H9 (cell line): Measurements from ENCODE around the gene PTPRN2. TPM values are rescaled to one million over a fixed set of nuclear protein-coding genes. Genes with fewer than 3 reads are reported as not detected.

ENCODE experiments used
- DNase-seq: peaks from one replicate; pipeline ENCODE4 v3.0.0-alpha.2; 2017
- H2AFZ ChIP-seq: one replicate; pipeline ENCODE4 v1.6.1; 2013; ENCODE audit warnings: mild to moderate bottlenecking, low read length, control low read depth, moderate library complexity
- H2AK5ac ChIP-seq: 2 replicates; pipeline ENCODE4 v1.6.1; 2013; ENCODE audit warnings: low read length, control low read depth, mixed read lengths; ENCODE audit not compliant: insufficient read length
- H2BK120ac ChIP-seq: one replicate; pipeline ENCODE4 v1.6.1; 2013; ENCODE audit warnings: low read depth, mild to moderate bottlenecking, low read length, control low read depth, inconsistent platforms; ENCODE audit not compliant: poor library complexity, severe bottlenecking
- H2BK12ac ChIP-seq: 2 replicates; pipeline ENCODE4 v1.6.1; 2013; ENCODE audit warnings: low read length, control low read depth, mixed read lengths, low read depth; ENCODE audit not compliant: insufficient read length
- H2BK15ac ChIP-seq: 2 replicates; pipeline ENCODE4 v1.6.1; 2013; ENCODE audit warnings: low read depth, low read length, control low read depth
- H2BK20ac ChIP-seq: one replicate; pipeline ENCODE4 v1.6.1; 2013; ENCODE audit warnings: low read depth, mild to moderate bottlenecking, low read length, control low read depth, inconsistent platforms; ENCODE audit not compliant: poor library complexity, severe bottlenecking
- H2BK5ac ChIP-seq: 2 replicates; pipeline ENCODE4 v1.6.1; 2013; ENCODE audit warnings: low read length, control low read depth, mixed read lengths; ENCODE audit not compliant: insufficient read length
- H3K14ac ChIP-seq: 2 replicates; pipeline ENCODE4 v1.6.1; 2013; ENCODE audit warnings: low read length, control low read depth; ENCODE audit not compliant: insufficient read depth
- H3K18ac ChIP-seq: 2 replicates; pipeline ENCODE4 v1.6.1; 2013; ENCODE audit warnings: low read depth, mild to moderate bottlenecking, mixed read lengths, low read length, control low read depth; ENCODE audit not compliant: insufficient read length
- H3K23ac ChIP-seq: 2 replicates; pipeline ENCODE4 v1.6.1; 2013; ENCODE audit warnings: low read length, control low read depth, mixed read lengths, low read depth; ENCODE audit not compliant: insufficient read length
- H3K23me2 ChIP-seq: 2 replicates; pipeline ENCODE4 v1.6.1; 2013; ENCODE audit warnings: low read depth, mild to moderate bottlenecking, mixed read lengths, low read length, control low read depth; ENCODE audit not compliant: insufficient read length, poor library complexity, severe bottlenecking
- H3K27ac ChIP-seq: 2 replicates; pipeline ENCODE4 v1.5.1; 2013; ENCODE audit warnings: low read length, control low read depth, mixed read lengths, low read depth; ENCODE audit not compliant: insufficient read length
- H3K27me3 ChIP-seq: 2 replicates; pipeline ENCODE4 v1.6.1; 2013; ENCODE audit warnings: low read length, control low read depth, inconsistent platforms; ENCODE audit not compliant: insufficient read depth
- H3K4ac ChIP-seq: 2 replicates; pipeline ENCODE4 v1.6.1; 2013; ENCODE audit warnings: low read depth, mild to moderate bottlenecking, control low read depth, inconsistent platforms, low read length, moderate library complexity
- H3K4me1 ChIP-seq: 2 replicates; pipeline ENCODE4 v1.6.1; 2013; ENCODE audit warnings: low read length, control low read depth, inconsistent platforms; ENCODE audit not compliant: insufficient read depth
- H3K4me2 ChIP-seq: 2 replicates; pipeline ENCODE4 v1.6.1; 2013; ENCODE audit warnings: low read length, control low read depth, mixed read lengths; ENCODE audit not compliant: insufficient read length, insufficient read depth
- H3K56ac ChIP-seq: 2 replicates; pipeline ENCODE4 v1.6.1; 2013; ENCODE audit warnings: low read depth, mild to moderate bottlenecking, mixed read lengths, low read length, control low read depth; ENCODE audit not compliant: insufficient read length
- H3K79me1 ChIP-seq: 2 replicates; pipeline ENCODE4 v1.6.1; 2013; ENCODE audit warnings: low read depth, mild to moderate bottlenecking, moderate library complexity, low read length, control low read depth, inconsistent platforms; ENCODE audit not compliant: insufficient read depth, poor library complexity, severe bottlenecking
- H3K79me2 ChIP-seq: 2 replicates; pipeline ENCODE4 v1.6.1; 2013; ENCODE audit warnings: low read length, control low read depth, inconsistent platforms; ENCODE audit not compliant: insufficient read depth
- H3K9ac ChIP-seq: 2 replicates; pipeline ENCODE4 v1.6.1; 2013; ENCODE audit warnings: low read length, control low read depth, mixed read lengths; ENCODE audit not compliant: insufficient read length; ENCODE audit errors: extremely low read depth
- H3K9me3 ChIP-seq: one replicate; pipeline ENCODE4 v1.6.1; 2013; ENCODE audit warnings: low read depth, low read length, inconsistent platforms; ENCODE audit not compliant: control insufficient read depth
- H3T11ph ChIP-seq: one replicate; pipeline ENCODE4 v1.6.1; 2013; ENCODE audit warnings: mild to moderate bottlenecking, low read length, control low read depth, inconsistent platforms
- H4K20me1 ChIP-seq: one replicate; pipeline ENCODE4 v1.6.1; 2013; ENCODE audit not compliant: control insufficient read depth, insufficient read length, insufficient read depth
- H4K5ac ChIP-seq: 2 replicates; pipeline ENCODE4 v1.6.1; 2013; ENCODE audit warnings: low read depth, mild to moderate bottlenecking, mixed read lengths, low read length, control low read depth; ENCODE audit not compliant: insufficient read length
- H4K8ac ChIP-seq: replicated peaks from 2 replicates; pipeline ENCODE4 v1.6.1; 2013; ENCODE audit warnings: low read length, control low read depth, mixed read lengths, low read depth; ENCODE audit not compliant: insufficient read length
- H4K91ac ChIP-seq: 2 replicates; pipeline ENCODE4 v1.6.1; 2013; ENCODE audit warnings: low read depth, mild to moderate bottlenecking, moderate library complexity, mixed read lengths, low read length, control low read depth; ENCODE audit not compliant: insufficient read length
- H3K27ac Mint-ChIP-seq, 3 experiments: 2 replicates in 2 of 3; 3 replicates in 1 of 3; pipeline ENCODE4 v1.8.0; 2020 to 2021; ENCODE audit warnings: mixed read lengths in 3 of 3, mild to moderate bottlenecking in 1 of 3, moderate library complexity in 1 of 3
- H3K27me3 Mint-ChIP-seq: 2 replicates; pipeline ENCODE4 v1.8.0; 2021; ENCODE audit warnings: low read depth, mild to moderate bottlenecking, moderate library complexity, mixed read lengths
- H3K36me3 Mint-ChIP-seq, 3 experiments: 2 replicates in 2 of 3; 3 replicates in 1 of 3; pipeline ENCODE4 v1.8.0; 2020 to 2021; ENCODE audit warnings: low read depth in 3 of 3, mixed read lengths in 3 of 3; ENCODE audit not compliant: insufficient read depth in 1 of 3
- H3K4me1 Mint-ChIP-seq, 2 experiments: 2 replicates each; pipeline ENCODE4 v1.8.0; 2020; ENCODE audit warnings: mixed read lengths in 2 of 2
- H3K4me3 Mint-ChIP-seq, 2 experiments: 2 replicates in 1 of 2; 3 replicates in 1 of 2; pipeline ENCODE4 v1.8.0; 2020 to 2021; ENCODE audit warnings: mild to moderate bottlenecking in 2 of 2, mixed read lengths in 2 of 2, moderate library complexity in 1 of 2
- H3K9me3 Mint-ChIP-seq, 2 experiments: 2 replicates in 1 of 2; 3 replicates in 1 of 2; pipeline ENCODE4 v1.8.0; 2020; ENCODE audit warnings: mild to moderate bottlenecking in 2 of 2, mixed read lengths in 2 of 2, moderate library complexity in 1 of 2
- WGBS: extraction: QIAGEN DNeasy Blood & Tissue Kit; methylation state at CpG from one replicate; pipeline ENCODE4 v1.1.7; 2013; ENCODE audit warnings: missing lambda C conversion rate, low lambda C conversion rate, mixed read lengths; ENCODE audit not compliant: insufficient read length; ENCODE audit errors: extremely low coverage; 5-methylcytosine and 5-hydroxymethylcytosine counted together
- total RNA-seq: library from RNA; stranded (reverse); gene quantifications from 2 replicates; pipeline ENCODE4 v1.2.1, GENCODE V29; 2021
- TF ChIP-seq, protein P1 (sequence below): fragments of 200-600 bp; sonication (generic); conservative IDR thresholded peaks from 3 replicates; pipeline ENCODE4 v1.8.0; 2021; ENCODE audit warnings: antibody characterized with exemption, mild to moderate bottlenecking

The PTPRN2 gene
- total RNA-seq, 1 experiment from 2014 or later: 5.2 TPM

DNA sequence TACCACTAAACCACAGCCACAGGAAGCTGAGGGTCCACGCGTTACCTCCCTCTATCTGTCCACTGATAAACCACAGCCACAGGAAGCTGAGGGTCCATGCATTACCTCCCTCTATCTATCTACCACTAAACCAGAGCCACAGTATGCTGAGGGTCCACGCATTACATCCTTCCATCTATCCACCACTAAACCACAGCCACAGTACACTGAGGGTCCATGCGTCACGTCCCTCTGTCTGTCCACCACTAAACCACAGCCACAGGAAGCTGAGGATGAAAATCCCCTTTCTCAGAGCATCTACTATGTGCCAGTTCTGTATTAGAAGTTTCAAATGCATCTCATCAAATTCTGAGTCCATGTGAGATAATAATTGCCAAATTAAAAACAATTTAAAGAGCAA lies 661.5 kb downstream of the PTPRN2 start:
- H3K36me3 Mint-ChIP-seq: no peaks in the 10 kb centered on the region; a peak in 2 of 7 replicates
- Histone ChIP-seq H3K4ac (no peak overlapping the region), H3K4me2 (no peak overlapping the region), H2BK15ac (no peak overlapping the region), H4K20me1 (no peaks in the 10 kb centered on the region), H3K27me3 (no peaks in the 10 kb centered on the region), H2BK12ac (no peak overlapping the region), H2AFZ (no peak overlapping the region), H3K23me2 (no peaks in the 10 kb centered on the region), H3K23ac (no peak overlapping the region), H4K8ac (no peak overlapping the region), H4K91ac (no peak overlapping the region), H3K4me1 (no peaks in the 10 kb centered on the region), H2BK20ac (no peak overlapping the region), H3K14ac (no peak overlapping the region), H3K9me3 (no peaks in the 10 kb centered on the region), H3K27ac (no peak overlapping the region), H3K56ac (no peak overlapping the region), H3T11ph (no peak overlapping the region), H3K9ac (no peak overlapping the region), H3K79me2 (no peaks in the 10 kb centered on the region), H3K18ac (no peak overlapping the region), H2BK120ac (no peak overlapping the region), H2AK5ac (no peak overlapping the region), H3K79me1 (no peaks in the 10 kb centered on the region), H2BK5ac (no peak overlapping the region), H4K5ac (no peak overlapping the region)
- no CpG with 5 or more reads among the region's 5 CpGs for WGBS
- peaks cover 5 to 7% of the 10 kb centered on the region in 2 experiments for H3K4me1 Mint-ChIP-seq
- H3K9me3 Mint-ChIP-seq: peaks cover 0 to 4% of the 10 kb centered on the region in 2 experiments; a peak in 2 of 5 replicates
- H3K27me3 Mint-ChIP-seq: peaks cover 8% of the 10 kb centered on the region
- H3K4me3 Mint-ChIP-seq: no peak overlapping the region; a peak in 1 of 5 replicates
- DNase-seq: no peak
- H3K27ac Mint-ChIP-seq: no peak overlapping the region
- TF ChIP-seq, protein P1, sequence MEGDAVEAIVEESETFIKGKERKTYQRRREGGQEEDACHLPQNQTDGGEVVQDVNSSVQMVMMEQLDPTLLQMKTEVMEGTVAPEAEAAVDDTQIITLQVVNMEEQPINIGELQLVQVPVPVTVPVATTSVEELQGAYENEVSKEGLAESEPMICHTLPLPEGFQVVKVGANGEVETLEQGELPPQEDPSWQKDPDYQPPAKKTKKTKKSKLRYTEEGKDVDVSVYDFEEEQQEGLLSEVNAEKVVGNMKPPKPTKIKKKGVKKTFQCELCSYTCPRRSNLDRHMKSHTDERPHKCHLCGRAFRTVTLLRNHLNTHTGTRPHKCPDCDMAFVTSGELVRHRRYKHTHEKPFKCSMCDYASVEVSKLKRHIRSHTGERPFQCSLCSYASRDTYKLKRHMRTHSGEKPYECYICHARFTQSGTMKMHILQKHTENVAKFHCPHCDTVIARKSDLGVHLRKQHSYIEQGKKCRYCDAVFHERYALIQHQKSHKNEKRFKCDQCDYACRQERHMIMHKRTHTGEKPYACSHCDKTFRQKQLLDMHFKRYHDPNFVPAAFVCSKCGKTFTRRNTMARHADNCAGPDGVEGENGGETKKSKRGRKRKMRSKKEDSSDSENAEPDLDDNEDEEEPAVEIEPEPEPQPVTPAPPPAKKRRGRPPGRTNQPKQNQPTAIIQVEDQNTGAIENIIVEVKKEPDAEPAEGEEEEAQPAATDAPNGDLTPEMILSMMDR: no peak
